GM23248 (cell line): Measurements from ENCODE around the gene DNAJB2. TPM values are rescaled to one million over a fixed set of nuclear protein-coding genes. Genes with fewer than 3 reads are reported as not detected.

Experiments
- DNase-seq: peaks from one replicate; pipeline ENCODE4 v3.0.0-alpha.2; 2015
- H2AFZ ChIP-seq: fragments of 200-600 bp; sonication (generic); 2 replicates; pipeline ENCODE4 v1.6.1; 2016; ENCODE audit warnings: antibody characterized with exemption
- H3F3A ChIP-seq: fragments of 200-600 bp; sonication (generic); 2 replicates; pipeline ENCODE4 v1.6.1; 2016; ENCODE audit warnings: mild to moderate bottlenecking, antibody characterized with exemption, mixed run types; ENCODE audit not compliant: insufficient read depth
- H3K27ac ChIP-seq: fragments of 200-600 bp; sonication (generic); 2 replicates; pipeline ENCODE4 v1.5.1; 2016; ENCODE audit warnings: mild to moderate bottlenecking
- H3K27me3 ChIP-seq: fragments of 200-600 bp; sonication (generic); replicated peaks from 2 replicates; pipeline ENCODE4 v1.6.1; 2016; ENCODE audit warnings: mild to moderate bottlenecking; ENCODE audit not compliant: insufficient read depth
- H3K36me3 ChIP-seq: fragments of 200-600 bp; sonication (generic); 2 replicates; pipeline ENCODE4 v1.6.1; 2016; ENCODE audit warnings: low read depth, mild to moderate bottlenecking
- H3K4me1 ChIP-seq: fragments of 200-600 bp; sonication (generic); 2 replicates; pipeline ENCODE4 v1.6.1; 2016; ENCODE audit warnings: mild to moderate bottlenecking; ENCODE audit not compliant: insufficient read depth
- H3K4me2 ChIP-seq: fragments of 200-600 bp; sonication (generic); one replicate; pipeline ENCODE4 v1.6.1; 2016; ENCODE audit warnings: mild to moderate bottlenecking; ENCODE audit not compliant: unreplicated experiment
- H3K4me3 ChIP-seq: fragments of 200-600 bp; sonication (generic); 2 replicates; pipeline ENCODE4 v1.5.1; 2016; ENCODE audit warnings: mild to moderate bottlenecking
- H3K79me2 ChIP-seq: fragments of 200-600 bp; sonication (generic); 2 replicates; pipeline ENCODE4 v1.6.1; 2016; ENCODE audit warnings: mild to moderate bottlenecking; ENCODE audit not compliant: insufficient read depth
- H3K9ac ChIP-seq: fragments of 200-600 bp; sonication (generic); 2 replicates; pipeline ENCODE4 v1.6.1; 2016; ENCODE audit warnings: mild to moderate bottlenecking
- H3K9me2 ChIP-seq: fragments of 200-600 bp; sonication (generic); 2 replicates; pipeline ENCODE4 v1.6.1; 2016; ENCODE audit warnings: mixed run types, mild to moderate bottlenecking, moderate library complexity; ENCODE audit not compliant: insufficient read depth
- H3K9me3 ChIP-seq: fragments of 200-600 bp; sonication (generic); one replicate; pipeline ENCODE4 v1.6.1; 2017; ENCODE audit warnings: low read depth
- H4K20me1 ChIP-seq: fragments of 200-600 bp; sonication (generic); 2 replicates; pipeline ENCODE4 v1.6.0; 2016; ENCODE audit not compliant: insufficient read depth
- EZH2 ChIP-seq: fragments of 200-600 bp; sonication (generic); IDR thresholded peaks from 2 replicates; pipeline ENCODE4 v1.6.1; 2018; ENCODE audit warnings: antibody characterized with exemption, mild to moderate bottlenecking; ENCODE audit not compliant: insufficient read depth, poor library complexity, severe bottlenecking
- EZH2phosphoT487 ChIP-seq: fragments of 200-600 bp; sonication (generic); IDR thresholded peaks from 2 replicates; pipeline ENCODE4 v1.6.1; 2018; ENCODE audit warnings: antibody characterized with exemption, moderate library complexity, mild to moderate bottlenecking, low read depth; ENCODE audit not compliant: insufficient read depth
- WGBS, 2 experiments: methylation state at CpG; one replicate each; pipeline ENCODE4 v1.1.6; 2015 to 2017; ENCODE audit warnings: low lambda C conversion rate in 2 of 2, low coverage in 1 of 2; ENCODE audit errors: missing lambda C conversion rate in 2 of 2; 5-methylcytosine and 5-hydroxymethylcytosine counted together
- in situ Hi-C: fragments of 300-500 bp; cut with MboI; formaldehyde crosslinking; loops from 2 replicates; pipeline ENCODE4 v1.15.0; 2020
- polyA plus RNA-seq: library from polyadenylated mRNA; unstranded; fragments of >200 nt; fragmentation: Nextera tagmentation; extraction: Ambion mirVana; gene quantifications from 2 replicates; pipeline ENCODE4 v1.2.1, GENCODE V29; 2016
- total RNA-seq: library from RNA; depleted of rRNA; stranded (reverse); fragments of >200 nt; shearing (Covaris generic); gene quantifications from 2 replicates; pipeline ENCODE4 v1.2.3, GENCODE V29; 2014

The DNAJB2 gene
- total and polyA plus RNA-seq, 2 experiments from 2014 or later, result 12.6 to 53.7 TPM

- Histone ChIP-seq H2AFZ (no peak overlapping the region), H3K27me3 (no peaks in the 10 kb centered on the region; the same call in 1 of the 2 replicates), H3K4me1 (peaks cover 41% of the 10 kb centered on the region), H3F3A (peaks cover 46% of the 10 kb centered on the region), H3K9me2 (no peaks in the 10 kb centered on the region), H3K9ac (no peak overlapping the region), H3K9me3 (no peaks in the 10 kb centered on the region), H3K4me2 (no peak overlapping the region), H4K20me1 (no peaks in the 10 kb centered on the region), H3K4me3 (no peak overlapping the region), H3K79me2 (peaks cover 9% of the 10 kb centered on the region), H3K36me3 (no peaks in the 10 kb centered on the region), H3K27ac (no peak overlapping the region)
- WGBS, 2 experiments, result 84 to 85% methylated on average over 6 of the region's 6 CpGs
- DNase-seq, result peak; percentile 18
- no peak for TF ChIP-seq EZH2
- no peak for TF ChIP-seq EZH2phosphoT487
- in situ Hi-C loops, result no loop called here
Observed at GRCh38 chr2:219251656-219252055, 27.5 kb upstream of the DNAJB2 start.

- no peak for TF ChIP-seq EZH2phosphoT487
- no peak for TF ChIP-seq EZH2
- Histone ChIP-seq H3K27ac (no peak overlapping the region), H3K9me3 (no peaks in the 10 kb centered on the region), H3K9ac (no peak overlapping the region), H3K9me2 (no peaks in the 10 kb centered on the region), H3K36me3 (no peaks in the 10 kb centered on the region), H3K4me1 (peaks cover 40% of the 10 kb centered on the region), H4K20me1 (no peaks in the 10 kb centered on the region), H3K79me2 (peaks cover 5% of the 10 kb centered on the region), H3K4me3 (no peak overlapping the region), H3K4me2 (no peak overlapping the region), H3F3A (peaks cover 46% of the 10 kb centered on the region), H3K27me3 (no peaks in the 10 kb centered on the region; the same call in 1 of the 2 replicates), H2AFZ (no peak overlapping the region)
- peak; percentile 3 for DNase-seq
- in situ Hi-C loops, result no loop called here
- 56 to 65% methylated on average over 5 of the region's 5 CpGs for WGBS, 2 experiments
Observed at GRCh38 chr2:219252084-219252483, 27.1 kb upstream of the DNAJB2 start.

- DNase-seq, result peak; percentile 52
- H3K79me2 ChIP-seq, result 0 out of 2 replicates have a peak, but pooled peaks cover 2% of the 10 kb centered on the region
- H4K20me1 ChIP-seq, result no peaks in the 10 kb centered on the region
- no peaks in the 10 kb centered on the region for H3K9me3 ChIP-seq
- peak overlapping the region; percentile 78 for H3K4me3 ChIP-seq
- peaks cover 40% of the 10 kb centered on the region for H3K4me1 ChIP-seq
- H3K27me3 ChIP-seq, result no peaks in the 10 kb centered on the region; the same call in 1 of the 2 replicates
- H3K4me2 ChIP-seq, result peak overlapping the region; percentile 86
- H3K9ac ChIP-seq, result peak overlapping the region; percentile 62
- H2AFZ ChIP-seq, result peak overlapping the region; percentile 76
- H3K9me2 ChIP-seq, result no peaks in the 10 kb centered on the region
- H3K27ac ChIP-seq, result no peak overlapping the region
- in situ Hi-C loops, result no loop called here
- WGBS, 2 experiments, result 13 to 15% methylated on average over 9 of the region's 9 CpGs
- H3F3A ChIP-seq, result peaks cover 44% of the 10 kb centered on the region
- TF ChIP-seq EZH2phosphoT487, result no peak
- H3K36me3 ChIP-seq, result no peaks in the 10 kb centered on the region
Observed at GRCh38 chr2:219252570-219252899, 26.6 kb upstream of the DNAJB2 start.

- peak within 1 kb of the TSS; percentile 86 for H3K4me2 ChIP-seq
- no peaks in the 10 kb centered on the region for H4K20me1 ChIP-seq
- no peaks in the 10 kb centered on the region for H3K79me2 ChIP-seq
- in situ Hi-C loops, result no loop called here
- WGBS, 2 experiments, result 6 to 8% methylated on average over 42 to 49 of the region's 49 CpGs
- H3K9me3 ChIP-seq, result no peaks in the 10 kb centered on the region
- H2AFZ ChIP-seq, result peak within 1 kb of the TSS; percentile 76
- peak within 1 kb of the TSS; percentile 78 for H3K4me3 ChIP-seq
- H3K27ac ChIP-seq, result no peak within 1 kb of the TSS
- peak; percentile 70 for DNase-seq
- peak within 1 kb of the TSS; percentile 62 for H3K9ac ChIP-seq
- H3K4me1 ChIP-seq, result peaks cover 40% of the 10 kb centered on the region
- TF ChIP-seq EZH2 (no peak), EZH2phosphoT487 (no peak)
- H3K36me3 ChIP-seq, result no peaks in the 10 kb centered on the region
- no peaks in the 10 kb centered on the region for H3K9me2 ChIP-seq
- no peaks in the 10 kb centered on the region; the same call in 1 of the 2 replicates for H3K27me3 ChIP-seq
- peaks cover 38% of the 10 kb centered on the region for H3F3A ChIP-seq
Observed at GRCh38 chr2:219252900-219253752, 26.0 kb upstream of the DNAJB2 start, which contains the start of gene TUBA4B. TUBA4B (plus strand) TSS chr2:219253243; CDS start chr2:219253408, 165 bp downstream.
